Rectal smooth muscle tissue (tissue), 1 donor: ENCODE results near the gene GAS2L1.

ENCODE experiments used
- H3K27ac ChIP-seq: one replicate; pipeline ENCODE4 v1.7.0; 2013; ENCODE audit warnings: low read depth, low read length, inconsistent platforms
- H3K27me3 ChIP-seq: one replicate; pipeline ENCODE4 v1.7.0; 2013; ENCODE audit warnings: low read length; ENCODE audit not compliant: control insufficient read depth, insufficient read depth
- H3K36me3 ChIP-seq: one replicate; pipeline ENCODE4 v1.7.0; 2013; ENCODE audit warnings: low read length; ENCODE audit not compliant: control insufficient read depth, insufficient read depth
- H3K4me1 ChIP-seq: one replicate; pipeline ENCODE4 v1.7.0; 2013; ENCODE audit warnings: low read length; ENCODE audit not compliant: control insufficient read depth, insufficient read depth
- H3K4me3 ChIP-seq: one replicate; pipeline ENCODE4 v1.7.0; 2013; ENCODE audit warnings: low read length
- H3K9ac ChIP-seq: one replicate; pipeline ENCODE4 v1.7.0; 2013; ENCODE audit warnings: low read length

GAS2L1 gene

GRCh38 chr22:29328055-29328454 lies 21.6 kb downstream of the GAS2L1 start:
- Histone ChIP-seq H3K36me3 (peaks cover 27% of the 10 kb centered on the region), H3K4me1 (no peaks in the 10 kb centered on the region), H3K27ac (no peak overlapping the region), H3K27me3 (no peaks in the 10 kb centered on the region), H3K9ac (no peak overlapping the region), H3K4me3 (no peak overlapping the region)

- H3K27ac ChIP-seq: no peak overlapping the region
- H3K4me3 ChIP-seq: no peak overlapping the region
- H3K9ac ChIP-seq: no peak overlapping the region
- no peaks in the 10 kb centered on the region for H3K4me1 ChIP-seq
- H3K36me3 ChIP-seq: peaks cover 27% of the 10 kb centered on the region
- no peaks in the 10 kb centered on the region for H3K27me3 ChIP-seq
Observed at GRCh38 chr22:29328566-29329500, 22.4 kb downstream of the GAS2L1 start.

- Histone ChIP-seq H3K4me3 (no peak overlapping the region), H3K27ac (no peak overlapping the region), H3K9ac (no peak overlapping the region), H3K36me3 (peaks cover 30% of the 10 kb centered on the region), H3K4me1 (no peaks in the 10 kb centered on the region), H3K27me3 (no peaks in the 10 kb centered on the region)
Observed at GRCh38 chr22:29329581-29329980, 23.1 kb downstream of the GAS2L1 start.

- H3K4me3 ChIP-seq: no peak overlapping the region
- peaks cover 30% of the 10 kb centered on the region for H3K36me3 ChIP-seq
- no peaks in the 10 kb centered on the region for H3K27me3 ChIP-seq
- H3K27ac ChIP-seq: no peak overlapping the region
- H3K4me1 ChIP-seq: no peaks in the 10 kb centered on the region
- H3K9ac ChIP-seq: no peak overlapping the region
Observed at GRCh38 chr22:29330291-29330690, 23.8 kb downstream of the GAS2L1 start.

- Histone ChIP-seq H3K9ac (no peak overlapping the region), H3K27me3 (no peaks in the 10 kb centered on the region), H3K4me1 (no peaks in the 10 kb centered on the region), H3K36me3 (peaks cover 30% of the 10 kb centered on the region), H3K27ac (no peak overlapping the region), H3K4me3 (no peak overlapping the region)
Observed at GRCh38 chr22:29330753-29331152, 24.3 kb downstream of the GAS2L1 start.

- Histone ChIP-seq H3K4me3 (no peak overlapping the region), H3K27ac (no peak overlapping the region), H3K9ac (no peak overlapping the region), H3K36me3 (peaks cover 33% of the 10 kb centered on the region), H3K27me3 (no peaks in the 10 kb centered on the region), H3K4me1 (no peaks in the 10 kb centered on the region)
Observed at GRCh38 chr22:29331213-29331612, 24.8 kb downstream of the GAS2L1 start.

- H3K4me3 ChIP-seq: no peak overlapping the region
- no peaks in the 10 kb centered on the region for H3K27me3 ChIP-seq
- peaks cover 34% of the 10 kb centered on the region for H3K36me3 ChIP-seq
- no peaks in the 10 kb centered on the region for H3K4me1 ChIP-seq
- H3K27ac ChIP-seq: no peak overlapping the region
- H3K9ac ChIP-seq: no peak overlapping the region
Observed at GRCh38 chr22:29331658-29332300, 25.3 kb downstream of the GAS2L1 start.

- H3K27ac ChIP-seq: no peak overlapping the region
- no peaks in the 10 kb centered on the region for H3K27me3 ChIP-seq
- no peak overlapping the region for H3K4me3 ChIP-seq
- peaks cover 34% of the 10 kb centered on the region for H3K36me3 ChIP-seq
- no peak overlapping the region for H3K9ac ChIP-seq
- H3K4me1 ChIP-seq: no peaks in the 10 kb centered on the region
Observed at GRCh38 chr22:29332886-29333496, 26.5 kb downstream of the GAS2L1 start.

GRCh38 chr22:29334148-29334547 lies 27.7 kb downstream of the GAS2L1 start:
- H3K4me1 ChIP-seq: no peaks in the 10 kb centered on the region
- H3K9ac ChIP-seq: no peak overlapping the region
- peaks cover 37% of the 10 kb centered on the region for H3K36me3 ChIP-seq
- H3K27ac ChIP-seq: no peak overlapping the region
- H3K4me3 ChIP-seq: no peak overlapping the region
- H3K27me3 ChIP-seq: no peaks in the 10 kb centered on the region

GRCh38 chr22:29334696-29335344 lies 28.4 kb downstream of the GAS2L1 start:
- Histone ChIP-seq H3K4me1 (no peaks in the 10 kb centered on the region), H3K27me3 (no peaks in the 10 kb centered on the region), H3K9ac (no peak overlapping the region), H3K27ac (no peak overlapping the region), H3K4me3 (no peak overlapping the region), H3K36me3 (peaks cover 43% of the 10 kb centered on the region)

GRCh38 chr22:29335656-29336055 lies 29.2 kb downstream of the GAS2L1 start:
- H3K4me1 ChIP-seq: no peaks in the 10 kb centered on the region
- H3K36me3 ChIP-seq: peaks cover 45% of the 10 kb centered on the region
- H3K9ac ChIP-seq: no peak overlapping the region
- H3K27me3 ChIP-seq: no peaks in the 10 kb centered on the region
- no peak overlapping the region for H3K4me3 ChIP-seq
- no peak overlapping the region for H3K27ac ChIP-seq
